OCI-LY7 (cell line): Measurements from ENCODE around the gene NVL. TPM values are rescaled to one million over a fixed set of nuclear protein-coding genes. Genes with fewer than 3 reads are reported as not detected.

ENCODE experiments used
- BruUV-seq: library from RNA; stranded (reverse); fragments of 400-500 nt; replicated peaks from 2 replicates; lab custom pipeline; 2021; lab: Mats Ljungman, UMichigan
- CTCF ChIA-PET: fragments of 300-600 bp; sonication (Branson Sonifier 250); formaldehyde crosslinking; loops from one replicate; lab custom pipeline; 2022; ENCODE audit warnings: antibody characterized with exemption; ENCODE audit not compliant: unreplicated experiment; lab: Charles Lee
- POLR2A ChIA-PET: fragments of 300-600 bp; sonication (Branson Sonifier 250); formaldehyde crosslinking; loops from one replicate; lab custom pipeline; 2022; ENCODE audit warnings: antibody characterized with exemption; lab: Charles Lee
- DNase-seq: peaks from one replicate; pipeline ENCODE4 v3.0.0-alpha.2; 2015; ENCODE audit warnings: low spot score
- H2AFZ ChIP-seq: fragments of 200-600 bp; sonication (generic), shearing (Covaris generic); 2 replicates; pipeline ENCODE4 v1.6.1; 2014; ENCODE audit warnings: mild to moderate bottlenecking, antibody characterized with exemption, low read length, moderate library complexity
- H3K27ac ChIP-seq: fragments of 200-600 bp; sonication (generic); 2 replicates; pipeline ENCODE4 v1.5.1; 2014; ENCODE audit warnings: mixed run types, low read depth, mild to moderate bottlenecking, moderate library complexity, low read length, inconsistent platforms; ENCODE audit not compliant: poor library complexity, severe bottlenecking
- H3K36me3 ChIP-seq: fragments of 200-600 bp; sonication (generic); 2 replicates; pipeline ENCODE4 v1.6.1; 2014; ENCODE audit warnings: mild to moderate bottlenecking, antibody characterized with exemption, low read length, moderate library complexity, mixed read lengths; ENCODE audit not compliant: insufficient read depth
- H3K4me1 ChIP-seq: fragments of 200-600 bp; sonication (generic); 2 replicates; pipeline ENCODE4 v1.5.1; 2014; ENCODE audit warnings: mild to moderate bottlenecking, low read length; ENCODE audit not compliant: insufficient read depth, poor library complexity, severe bottlenecking
- H3K4me2 ChIP-seq: fragments of 200-600 bp; sonication (generic); 2 replicates; pipeline ENCODE4 v1.6.1; 2014; ENCODE audit warnings: mild to moderate bottlenecking, low read length
- H3K4me3 ChIP-seq: fragments of 200-600 bp; sonication (generic); 2 replicates; pipeline ENCODE4 v1.5.1; 2014; ENCODE audit warnings: mild to moderate bottlenecking, low read depth, low read length; ENCODE audit not compliant: poor library complexity, severe bottlenecking
- H3K79me2 ChIP-seq: fragments of 200-600 bp; sonication (generic); 2 replicates; pipeline ENCODE4 v1.6.1; 2016; ENCODE audit warnings: low read depth, mild to moderate bottlenecking, low read length, moderate library complexity, mixed read lengths; ENCODE audit not compliant: insufficient read depth
- H3K9me2 ChIP-seq: fragments of 200-600 bp; sonication (generic); 2 replicates; pipeline ENCODE4 v1.6.1; 2016; ENCODE audit warnings: mild to moderate bottlenecking, low read length, mixed read lengths; ENCODE audit not compliant: insufficient read depth
- H3K9me3 ChIP-seq: fragments of 200-600 bp; sonication (generic); 2 replicates; pipeline ENCODE4 v1.6.1; 2014; ENCODE audit warnings: mild to moderate bottlenecking, mixed run types, low read length, mixed read lengths
- H4K20me1 ChIP-seq: fragments of 200-600 bp; sonication (generic); 2 replicates; pipeline ENCODE4 v1.6.1; 2014; ENCODE audit warnings: mild to moderate bottlenecking, antibody characterized with exemption, low read length, moderate library complexity, mixed read lengths; ENCODE audit not compliant: insufficient read depth
- EZH2phosphoT487 ChIP-seq: fragments of 200-600 bp; sonication (generic); IDR thresholded peaks from 2 replicates; pipeline ENCODE4 v1.6.1; 2018; ENCODE audit warnings: low read depth, borderline replicate concordance, mild to moderate bottlenecking, mixed run types, antibody characterized with exemption, low read length, moderate library complexity, mixed read lengths
- intact Hi-C: fragments of 100-400 bp; cut with micrococcal nuclease; formaldehyde crosslinking; loops from one replicate; pipeline ENCODE4 v1.10.0; 2022; ENCODE audit not compliant: unreplicated experiment
- total RNA-seq, 2 experiments: library from RNA; depleted of rRNA in 1 of 2; stranded (reverse); fragments of >200 nt in 1 of 2; shearing (Covaris generic) in 1 of 2; gene quantifications; 2 replicates each; pipeline ENCODE4 v1.2.3, GENCODE V29; 2014 to 2022
- TF ChIP-seq, protein P1 (sequence below): fragments of 200-600 bp; sonication (generic); conservative IDR thresholded peaks from 2 replicates; pipeline ENCODE4 v1.5.1; 2014; ENCODE audit warnings: mild to moderate bottlenecking, antibody characterized with exemption, low read length, moderate library complexity, mixed read lengths

NVL gene
- total RNA-seq, 2 experiments from 2014 or later: 31.6 to 43.0 TPM

DNA sequence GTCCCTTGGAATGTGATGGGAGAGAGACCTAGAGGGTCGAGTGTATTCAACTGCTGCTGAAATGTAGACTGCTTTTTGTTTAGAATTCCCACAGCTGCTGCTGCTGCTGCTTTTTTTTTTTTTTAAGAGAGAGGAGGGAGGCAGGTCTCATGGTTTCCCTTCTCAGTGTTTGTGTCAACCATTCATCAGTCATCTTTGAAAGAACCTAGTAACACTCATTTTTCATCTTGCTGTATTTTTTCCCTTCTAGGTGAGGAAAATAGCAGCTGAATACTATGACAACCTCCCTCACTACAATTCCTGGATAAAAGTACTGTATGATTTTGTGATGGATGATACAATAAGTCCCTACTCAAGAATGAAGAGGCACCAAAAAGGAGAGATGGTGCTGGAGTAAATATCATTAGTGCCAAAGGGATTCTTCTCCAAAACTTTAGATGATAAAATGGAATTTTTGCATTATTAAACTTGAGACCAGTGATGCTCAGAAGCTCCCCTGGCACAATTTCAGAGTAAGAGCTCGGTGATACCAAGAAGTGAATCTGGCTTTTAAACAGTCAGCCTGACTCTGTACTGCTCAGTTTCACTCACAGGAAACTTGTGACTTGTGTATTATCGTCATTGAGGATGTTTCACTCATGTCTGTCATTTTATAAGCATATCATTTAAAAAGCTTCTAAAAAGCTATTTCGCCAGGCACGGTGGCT lies 137.7 kb downstream of the NVL start:
- no peak overlapping the region for H2AFZ ChIP-seq
- H3K4me1 ChIP-seq: peaks cover 14% of the 10 kb centered on the region
- H3K9me3 ChIP-seq: peaks cover 7% of the 10 kb centered on the region; the same call in 1 of the 2 replicates
- ChIA-PET CTCF (no interaction called here), POLR2A (interaction anchor here (0.6 to 1.7 kb wide), 6 partner anchors 10 to 83 kb away, joined by 3 to 7 read pairs (median 4); no protein-coding TSS in a partner anchor)
- H3K4me3 ChIP-seq: no peak overlapping the region
- H3K9me2 ChIP-seq: no peaks in the 10 kb centered on the region
- intact Hi-C loops: no loop called here
- peaks cover 45% of the 10 kb centered on the region for H3K79me2 ChIP-seq
- H4K20me1 ChIP-seq: 0 out of 2 replicates have a peak, but pooled peaks cover 8% of the 10 kb centered on the region
- TF ChIP-seq, protein P1, sequence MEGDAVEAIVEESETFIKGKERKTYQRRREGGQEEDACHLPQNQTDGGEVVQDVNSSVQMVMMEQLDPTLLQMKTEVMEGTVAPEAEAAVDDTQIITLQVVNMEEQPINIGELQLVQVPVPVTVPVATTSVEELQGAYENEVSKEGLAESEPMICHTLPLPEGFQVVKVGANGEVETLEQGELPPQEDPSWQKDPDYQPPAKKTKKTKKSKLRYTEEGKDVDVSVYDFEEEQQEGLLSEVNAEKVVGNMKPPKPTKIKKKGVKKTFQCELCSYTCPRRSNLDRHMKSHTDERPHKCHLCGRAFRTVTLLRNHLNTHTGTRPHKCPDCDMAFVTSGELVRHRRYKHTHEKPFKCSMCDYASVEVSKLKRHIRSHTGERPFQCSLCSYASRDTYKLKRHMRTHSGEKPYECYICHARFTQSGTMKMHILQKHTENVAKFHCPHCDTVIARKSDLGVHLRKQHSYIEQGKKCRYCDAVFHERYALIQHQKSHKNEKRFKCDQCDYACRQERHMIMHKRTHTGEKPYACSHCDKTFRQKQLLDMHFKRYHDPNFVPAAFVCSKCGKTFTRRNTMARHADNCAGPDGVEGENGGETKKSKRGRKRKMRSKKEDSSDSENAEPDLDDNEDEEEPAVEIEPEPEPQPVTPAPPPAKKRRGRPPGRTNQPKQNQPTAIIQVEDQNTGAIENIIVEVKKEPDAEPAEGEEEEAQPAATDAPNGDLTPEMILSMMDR: no peak
- TF ChIP-seq EZH2phosphoT487: no peak
- H3K4me2 ChIP-seq: no peak overlapping the region
- peaks cover 77% of the 10 kb centered on the region for H3K36me3 ChIP-seq
- no peak overlapping the region for H3K27ac ChIP-seq
- TSS peak; percentile 33 for BruUV-seq
- DNase-seq: no peak

- H3K4me3 ChIP-seq: no peak overlapping the region
- H3K9me2 ChIP-seq: no peaks in the 10 kb centered on the region
- 0 out of 2 replicates have a peak, but pooled peaks cover 8% of the 10 kb centered on the region for H4K20me1 ChIP-seq
- ChIA-PET CTCF (no interaction called here), POLR2A (interaction anchor here (1.0 kb wide), 1 partner anchor 14 kb away, joined by 3 read pairs; no protein-coding TSS in a partner anchor)
- BruUV-seq: no TSS peak
- H3K36me3 ChIP-seq: peaks cover 78% of the 10 kb centered on the region
- H3K4me1 ChIP-seq: peaks cover 37% of the 10 kb centered on the region
- H3K4me2 ChIP-seq: no peak overlapping the region
- H3K9me3 ChIP-seq: peaks cover 7% of the 10 kb centered on the region; the same call in 1 of the 2 replicates
- TF ChIP-seq EZH2phosphoT487: no peak
- TF ChIP-seq, protein P1: no peak
- intact Hi-C loops: loop anchor here (10.0 kb wide), 2 partner anchors 195 to 345 kb away; partner anchors contain the start of gene TP53BP2
- no peak overlapping the region for H3K27ac ChIP-seq
- no peak overlapping the region for H2AFZ ChIP-seq
- no peak for DNase-seq
- peaks cover 71% of the 10 kb centered on the region for H3K79me2 ChIP-seq
These were observed 140.4 kb downstream of the NVL start for GRCh38 chr1:224189561-224189960.

- peaks cover 7% of the 10 kb centered on the region; the same call in 1 of the 2 replicates for H3K9me3 ChIP-seq
- H3K79me2 ChIP-seq: peaks cover 81% of the 10 kb centered on the region
- H3K4me3 ChIP-seq: no peak overlapping the region
- TF ChIP-seq, protein P1: no peak
- TF ChIP-seq EZH2phosphoT487: no peak
- no peak overlapping the region for H2AFZ ChIP-seq
- no peak for DNase-seq
- peaks cover 37% of the 10 kb centered on the region for H3K4me1 ChIP-seq
- no peak overlapping the region for H3K27ac ChIP-seq
- intact Hi-C loops: loop anchor here (10.0 kb wide), 2 partner anchors 193 to 343 kb away; partner anchors contain the start of gene TP53BP2
- no peaks in the 10 kb centered on the region for H3K9me2 ChIP-seq
- peak overlapping the region; percentile 33 for H3K4me2 ChIP-seq
- peaks cover 65% of the 10 kb centered on the region for H3K36me3 ChIP-seq
- BruUV-seq: no TSS peak
- ChIA-PET POLR2A (no interaction called here), CTCF (no interaction called here)
- H4K20me1 ChIP-seq: 0 out of 2 replicates have a peak, but pooled peaks cover 8% of the 10 kb centered on the region
These were observed 141.7 kb downstream of the NVL start for GRCh38 chr1:224188286-224188685.
